HG02973 (cell line): ENCODE measurements around the gene CT45A2.
"Not testable (repeated sequence)": the region's sequence is repeated elsewhere in the genome, so short reads cannot be mapped to it uniquely, and the experiment has no call there.

Source experiments
- ATAC-seq: cut with Tn5 transposase; IDR thresholded peaks from one replicate; pipeline ENCODE4 v1.9.1; 2021; ENCODE audit warnings: moderate library complexity; ENCODE audit not compliant: unreplicated experiment

CT45A2 gene, protein sequence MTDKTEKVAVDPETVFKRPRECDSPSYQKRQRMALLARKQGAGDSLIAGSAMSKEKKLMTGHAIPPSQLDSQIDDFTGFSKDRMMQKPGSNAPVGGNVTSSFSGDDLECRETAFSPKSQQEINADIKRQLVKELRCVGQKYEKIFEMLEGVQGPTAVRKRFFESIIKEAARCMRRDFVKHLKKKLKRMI

DNA sequence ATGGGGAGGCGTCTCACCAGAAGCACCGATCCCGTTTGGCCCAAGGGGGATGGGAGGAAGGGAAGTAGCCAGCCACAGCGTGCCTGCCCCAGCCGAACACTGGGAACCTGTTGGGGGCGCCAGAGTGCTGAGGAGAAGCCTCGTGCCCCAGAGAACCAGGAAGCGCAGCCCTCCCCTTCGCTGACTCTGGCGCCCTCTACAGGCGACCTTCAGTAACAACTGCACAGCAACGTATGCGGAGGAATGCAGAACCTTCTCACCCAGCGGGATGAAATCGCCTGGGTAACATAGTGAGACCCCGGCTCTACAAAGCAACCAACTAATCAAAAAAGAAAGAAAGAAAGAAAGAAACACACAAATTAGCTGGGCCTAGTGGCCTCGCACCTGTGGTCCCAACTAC lies at the start of gene CT45A2:
CT45A2 (minus strand) TSS at position 101 of the 400 bp plus-strand sequence. CDS start 3,747 bp downstream, outside the sequence.
- ATAC-seq, result not testable (repeated sequence)

DNA sequence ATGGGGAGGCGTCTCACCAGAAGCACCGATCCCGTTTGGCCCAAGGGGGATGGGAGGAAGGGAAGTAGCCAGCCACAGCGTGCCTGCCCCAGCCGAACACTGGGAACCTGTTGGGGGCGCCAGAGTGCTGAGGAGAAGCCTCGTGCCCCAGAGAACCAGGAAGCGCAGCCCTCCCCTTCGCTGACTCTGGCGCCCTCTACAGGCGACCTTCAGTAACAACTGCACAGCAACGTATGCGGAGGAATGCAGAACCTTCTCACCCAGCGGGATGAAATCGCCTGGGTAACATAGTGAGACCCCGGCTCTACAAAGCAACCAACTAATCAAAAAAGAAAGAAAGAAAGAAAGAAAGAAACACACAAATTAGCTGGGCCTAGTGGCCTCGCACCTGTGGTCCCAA lies 34.6 kb upstream of the CT45A2 start, which contains the start of gene CT45A8:
CT45A8 (minus strand) TSS at position 101 of the 400 bp plus-strand sequence. CDS start 3,755 bp downstream, outside the sequence.
- not testable (repeated sequence) for ATAC-seq

DNA sequence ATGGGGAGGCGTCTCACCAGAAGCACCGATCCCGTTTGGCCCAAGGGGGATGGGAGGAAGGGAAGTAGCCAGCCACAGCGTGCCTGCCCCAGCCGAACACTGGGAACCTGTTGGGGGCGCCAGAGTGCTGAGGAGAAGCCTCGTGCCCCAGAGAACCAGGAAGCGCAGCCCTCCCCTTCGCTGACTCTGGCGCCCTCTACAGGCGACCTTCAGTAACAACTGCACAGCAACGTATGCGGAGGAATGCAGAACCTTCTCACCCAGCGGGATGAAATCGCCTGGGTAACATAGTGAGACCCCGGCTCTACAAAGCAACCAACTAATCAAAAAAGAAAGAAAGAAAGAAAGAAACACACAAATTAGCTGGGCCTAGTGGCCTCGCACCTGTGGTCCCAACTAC lies 17.4 kb upstream of the CT45A2 start, which contains the start of gene CT45A7:
CT45A7 (minus strand) TSS at position 101 of the 400 bp plus-strand sequence. CDS start 3,747 bp downstream, outside the sequence.
- not testable (repeated sequence) for ATAC-seq

DNA sequence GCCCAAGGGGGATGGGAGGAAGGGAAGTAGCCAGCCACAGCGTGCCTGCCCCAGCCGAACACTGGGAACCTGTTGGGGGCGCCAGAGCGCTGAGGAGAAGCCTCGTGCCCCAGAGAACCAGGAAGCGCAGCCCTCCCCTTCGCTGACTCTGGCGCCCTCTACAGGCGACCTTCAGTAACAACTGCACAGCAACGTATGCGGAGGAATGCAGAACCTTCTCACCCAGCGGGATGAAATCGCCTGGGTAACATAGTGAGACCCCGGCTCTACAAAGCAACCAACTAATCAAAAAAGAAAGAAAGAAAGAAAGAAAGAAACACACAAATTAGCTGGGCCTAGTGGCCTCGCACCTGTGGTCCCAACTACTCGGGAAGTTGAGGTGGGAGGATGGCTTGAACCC lies 17.1 kb downstream of the CT45A2 start, which contains the start of gene CT45A6:
CT45A6 (minus strand) TSS at position 101 of the 400 bp plus-strand sequence. CDS start 3,794 bp downstream, outside the sequence.
- ATAC-seq, result not testable (repeated sequence)

DNA sequence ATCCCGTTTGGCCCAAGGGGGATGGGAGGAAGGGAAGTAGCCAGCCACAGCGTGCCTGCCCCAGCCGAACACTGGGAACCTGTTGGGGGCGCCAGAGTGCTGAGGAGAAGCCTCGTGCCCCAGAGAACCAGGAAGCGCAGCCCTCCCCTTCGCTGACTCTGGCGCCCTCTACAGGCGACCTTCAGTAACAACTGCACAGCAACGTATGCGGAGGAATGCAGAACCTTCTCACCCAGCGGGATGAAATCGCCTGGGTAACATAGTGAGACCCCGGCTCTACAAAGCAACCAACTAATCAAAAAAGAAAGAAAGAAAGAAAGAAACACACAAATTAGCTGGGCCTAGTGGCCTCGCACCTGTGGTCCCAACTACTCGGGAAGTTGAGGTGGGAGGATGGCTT lies 34.4 kb downstream of the CT45A2 start, which contains the start of gene CT45A5:
CT45A5 (minus strand) TSS at position 101 of the 400 bp plus-strand sequence. CDS start 3,774 bp downstream, outside the sequence.
- ATAC-seq, result not testable (repeated sequence)

DNA sequence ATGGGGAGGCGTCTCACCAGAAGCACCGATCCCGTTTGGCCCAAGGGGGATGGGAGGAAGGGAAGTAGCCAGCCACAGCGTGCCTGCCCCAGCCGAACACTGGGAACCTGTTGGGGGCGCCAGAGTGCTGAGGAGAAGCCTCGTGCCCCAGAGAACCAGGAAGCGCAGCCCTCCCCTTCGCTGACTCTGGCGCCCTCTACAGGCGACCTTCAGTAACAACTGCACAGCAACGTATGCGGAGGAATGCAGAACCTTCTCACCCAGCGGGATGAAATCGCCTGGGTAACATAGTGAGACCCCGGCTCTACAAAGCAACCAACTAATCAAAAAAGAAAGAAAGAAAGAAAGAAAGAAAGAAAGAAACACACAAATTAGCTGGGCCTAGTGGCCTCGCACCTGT lies 51.7 kb downstream of the CT45A2 start, which contains the start of gene CT45A3:
CT45A3 (minus strand) TSS at position 101 of the 400 bp plus-strand sequence. CDS start 3,747 bp downstream, outside the sequence.
- not testable (repeated sequence) for ATAC-seq
